Adipocyte (in vitro differentiated cells): ENCODE data around the gene DGKI.

Source experiments
- DNase-seq: peaks from one replicate; pipeline ENCODE4 v3.0.0-alpha.2; 2015; ENCODE audit warnings: low read depth
- H3K27me3 ChIP-seq: replicated peaks from 2 replicates; pipeline ENCODE4 v1.7.0; 2013; ENCODE audit warnings: mild to moderate bottlenecking, low read length, moderate library complexity; ENCODE audit not compliant: control insufficient read depth, insufficient read depth
- H3K36me3 ChIP-seq: 2 replicates; pipeline ENCODE4 v1.7.0; 2013; ENCODE audit warnings: low read length, mild to moderate bottlenecking, moderate library complexity; ENCODE audit not compliant: control insufficient read depth, insufficient read depth, severe bottlenecking
- H3K4me1 ChIP-seq: 2 replicates; pipeline ENCODE4 v1.7.0; 2013; ENCODE audit warnings: mild to moderate bottlenecking, low read length, moderate library complexity; ENCODE audit not compliant: control insufficient read depth, insufficient read depth
- H3K4me3 ChIP-seq: 2 replicates; pipeline ENCODE4 v1.7.0; 2013; ENCODE audit warnings: mild to moderate bottlenecking, low read length, moderate library complexity
- H3K9ac ChIP-seq: 2 replicates; pipeline ENCODE4 v1.7.0; 2013; ENCODE audit warnings: mild to moderate bottlenecking, low read length, moderate library complexity
- H3K9me3 ChIP-seq: 2 replicates; pipeline ENCODE4 v1.7.0; 2013; ENCODE audit warnings: mild to moderate bottlenecking, low read length, moderate library complexity; ENCODE audit not compliant: control insufficient read depth

The DGKI gene

DNA sequence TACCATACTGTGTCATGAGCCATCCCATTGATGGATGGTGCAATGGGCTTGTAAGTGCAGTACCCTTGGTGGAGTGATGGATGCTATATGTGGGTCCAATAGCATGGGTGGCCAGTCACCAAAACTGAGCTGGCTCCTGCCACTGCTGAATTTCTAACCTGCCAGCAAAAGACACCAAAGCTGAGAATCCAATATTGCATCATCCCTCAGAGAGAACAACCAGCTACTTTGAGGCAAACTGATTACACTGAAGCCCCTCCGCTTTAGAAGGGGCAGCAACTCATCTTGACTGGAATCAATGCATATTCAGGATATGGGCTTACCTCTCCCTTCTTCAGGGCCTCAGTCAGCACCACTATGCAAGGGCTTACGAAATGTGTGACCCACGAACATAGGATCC is 211.6 kb downstream of the DGKI start:
- Histone ChIP-seq H3K4me1 (no peaks in the 10 kb centered on the region), H3K36me3 (no peaks in the 10 kb centered on the region), H3K9ac (no peak overlapping the region), H3K4me3 (no peak overlapping the region), H3K9me3 (no peaks in the 10 kb centered on the region), H3K27me3 (no peaks in the 10 kb centered on the region)
- DNase-seq: no peak

DNA sequence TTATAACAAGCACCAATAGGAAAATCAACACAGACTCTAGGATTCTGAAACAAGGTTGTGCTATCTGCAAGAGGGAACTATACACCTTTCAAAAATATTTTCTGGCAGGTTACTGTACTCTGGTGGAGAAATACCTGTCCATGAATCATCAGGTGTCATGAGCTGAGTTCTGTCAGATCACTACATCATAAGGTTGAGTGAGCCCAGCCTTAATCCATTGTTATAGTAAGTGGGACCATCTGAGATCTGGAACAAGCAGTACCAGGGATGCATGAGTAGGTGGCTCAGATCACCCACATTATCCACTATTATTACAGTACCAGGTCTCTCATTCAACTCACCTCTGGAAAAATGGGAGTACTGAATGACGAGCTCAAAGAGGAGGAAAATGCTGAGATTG is 212.4 kb downstream of the DGKI start:
- Histone ChIP-seq H3K36me3 (no peaks in the 10 kb centered on the region), H3K27me3 (no peaks in the 10 kb centered on the region), H3K4me1 (no peaks in the 10 kb centered on the region), H3K9me3 (no peaks in the 10 kb centered on the region), H3K9ac (no peak overlapping the region), H3K4me3 (no peak overlapping the region)
- no peak for DNase-seq

DNA sequence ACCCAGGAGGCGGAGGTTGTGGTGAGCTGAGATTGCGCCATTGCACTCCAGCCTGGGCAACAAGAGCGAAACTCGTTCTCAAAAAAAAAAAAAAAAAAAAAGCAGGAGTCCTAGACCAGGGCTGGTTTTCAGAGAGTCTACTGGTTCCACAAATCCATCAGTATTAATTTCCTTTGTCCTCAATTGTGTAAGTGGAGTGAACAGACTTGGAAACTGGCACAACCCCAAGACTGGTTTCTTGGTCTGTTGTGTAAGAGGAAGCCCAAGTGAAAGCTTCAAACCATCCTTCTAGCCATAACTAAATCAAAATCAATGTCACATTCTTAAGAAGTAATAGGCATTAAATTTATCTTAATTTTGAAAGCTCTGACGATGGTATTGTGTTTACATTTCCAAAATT is 213.6 kb downstream of the DGKI start:
- H3K9ac ChIP-seq: no peak overlapping the region
- H3K4me1 ChIP-seq: no peaks in the 10 kb centered on the region
- no peak overlapping the region for H3K4me3 ChIP-seq
- DNase-seq: peak; percentile 52
- no peaks in the 10 kb centered on the region for H3K9me3 ChIP-seq
- H3K27me3 ChIP-seq: no peaks in the 10 kb centered on the region
- no peaks in the 10 kb centered on the region for H3K36me3 ChIP-seq

- Histone ChIP-seq H3K4me1 (no peaks in the 10 kb centered on the region), H3K9ac (no peak overlapping the region), H3K4me3 (no peak overlapping the region), H3K27me3 (no peaks in the 10 kb centered on the region), H3K36me3 (no peaks in the 10 kb centered on the region), H3K9me3 (no peaks in the 10 kb centered on the region)
- peak; percentile 14 for DNase-seq
These were observed 218.6 kb downstream of the DGKI start for GRCh38 chr7:137628216-137628615.

- Histone ChIP-seq H3K36me3 (peaks cover 3% of the 10 kb centered on the region), H3K9ac (no peak overlapping the region), H3K9me3 (no peaks in the 10 kb centered on the region), H3K4me3 (no peak overlapping the region), H3K4me1 (no peaks in the 10 kb centered on the region), H3K27me3 (no peaks in the 10 kb centered on the region)
- peak; percentile 81 for DNase-seq
These were observed 220.2 kb downstream of the DGKI start for GRCh38 chr7:137626469-137627067.

GRCh38 chr7:137625197-137625596 is 221.6 kb downstream of the DGKI start:
- Histone ChIP-seq H3K4me1 (no peaks in the 10 kb centered on the region), H3K4me3 (no peak overlapping the region), H3K9me3 (no peaks in the 10 kb centered on the region), H3K36me3 (peaks cover 3% of the 10 kb centered on the region), H3K9ac (no peak overlapping the region), H3K27me3 (no peaks in the 10 kb centered on the region)
- no peak for DNase-seq

GRCh38 chr7:137619181-137619580 is 227.6 kb downstream of the DGKI start:
- H3K4me1 ChIP-seq: no peaks in the 10 kb centered on the region
- H3K27me3 ChIP-seq: no peaks in the 10 kb centered on the region
- no peak for DNase-seq
- H3K36me3 ChIP-seq: peaks cover 6% of the 10 kb centered on the region
- H3K9me3 ChIP-seq: no peaks in the 10 kb centered on the region
- H3K4me3 ChIP-seq: no peak overlapping the region
- H3K9ac ChIP-seq: no peak overlapping the region

- Histone ChIP-seq H3K4me3 (no peak overlapping the region), H3K9me3 (no peaks in the 10 kb centered on the region), H3K27me3 (no peaks in the 10 kb centered on the region), H3K36me3 (peaks cover 6% of the 10 kb centered on the region), H3K9ac (no peak overlapping the region), H3K4me1 (no peaks in the 10 kb centered on the region)
- no peak for DNase-seq
These were observed 228.0 kb downstream of the DGKI start for GRCh38 chr7:137618748-137619147.

DNA sequence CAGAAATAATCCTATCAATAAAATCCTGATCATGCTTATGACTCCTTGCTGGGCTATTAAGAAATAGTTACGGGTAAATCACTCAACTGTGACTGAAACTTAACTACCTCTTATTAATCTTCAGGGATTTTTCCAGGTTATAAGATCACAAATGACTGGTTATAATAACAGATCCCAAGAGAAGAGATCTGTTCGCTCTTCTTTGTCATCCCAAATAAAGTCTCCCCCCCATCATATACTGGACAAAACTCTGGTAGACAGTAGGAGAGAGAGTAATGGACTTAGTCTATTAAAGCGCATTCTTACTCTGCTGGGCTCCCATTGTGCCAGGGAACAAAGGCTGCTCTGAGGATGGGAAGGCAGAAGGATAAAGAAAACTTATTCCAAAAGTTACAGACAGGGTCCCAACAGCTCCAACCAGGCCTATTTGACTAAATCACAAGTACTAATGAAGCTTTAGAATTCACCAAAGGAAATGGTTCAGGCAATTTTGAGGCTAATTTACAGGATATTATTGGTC is 233.7 kb downstream of the DGKI start:
- H3K36me3 ChIP-seq: peaks cover 3% of the 10 kb centered on the region
- H3K27me3 ChIP-seq: no peaks in the 10 kb centered on the region
- DNase-seq: no peak
- no peak overlapping the region for H3K4me3 ChIP-seq
- peaks cover 9% of the 10 kb centered on the region for H3K4me1 ChIP-seq
- H3K9ac ChIP-seq: no peak overlapping the region
- H3K9me3 ChIP-seq: no peaks in the 10 kb centered on the region

GRCh38 chr7:137611606-137612005 is 235.2 kb downstream of the DGKI start:
- Histone ChIP-seq H3K9me3 (no peaks in the 10 kb centered on the region), H3K27me3 (no peaks in the 10 kb centered on the region), H3K9ac (no peak overlapping the region), H3K4me1 (peaks cover 9% of the 10 kb centered on the region), H3K4me3 (no peak overlapping the region), H3K36me3 (no peaks in the 10 kb centered on the region)
- DNase-seq: peak; percentile 11

GRCh38 chr7:137609500-137609899 is 237.3 kb downstream of the DGKI start:
- no peak overlapping the region for H3K4me3 ChIP-seq
- H3K4me1 ChIP-seq: peaks cover 9% of the 10 kb centered on the region
- H3K9me3 ChIP-seq: no peaks in the 10 kb centered on the region
- no peaks in the 10 kb centered on the region for H3K36me3 ChIP-seq
- no peaks in the 10 kb centered on the region for H3K27me3 ChIP-seq
- no peak for DNase-seq
- H3K9ac ChIP-seq: no peak overlapping the region

DNA sequence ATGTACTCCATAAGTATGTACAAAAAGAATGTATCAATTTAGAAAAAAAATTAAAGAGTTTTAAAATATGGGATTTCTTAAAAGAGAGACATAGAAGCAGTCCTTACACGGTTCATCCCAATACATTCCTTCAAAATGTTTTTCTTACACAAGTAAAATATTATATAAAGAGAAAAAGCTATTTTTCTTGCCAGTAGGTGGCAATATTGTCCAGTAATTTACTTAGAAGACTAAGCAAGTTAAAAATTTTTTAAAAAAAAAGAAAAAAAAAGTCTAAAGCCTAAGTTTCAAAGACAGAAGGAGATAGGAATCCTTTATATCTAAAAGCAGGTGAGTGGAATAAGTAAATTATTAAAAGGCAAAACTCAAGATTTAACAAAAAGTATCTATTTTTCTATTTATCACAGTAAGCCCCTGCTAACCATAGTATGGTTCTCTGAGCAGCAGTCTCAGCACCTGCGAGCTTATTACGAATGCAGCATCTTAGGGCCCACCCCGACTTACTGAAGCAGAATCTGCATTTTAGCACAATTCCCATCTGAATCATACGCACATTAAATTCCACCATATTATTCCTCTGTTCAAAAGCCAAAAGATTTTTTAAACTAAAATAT is 240.6 kb downstream of the DGKI start:
- Histone ChIP-seq H3K9me3 (no peaks in the 10 kb centered on the region), H3K27me3 (no peaks in the 10 kb centered on the region), H3K36me3 (no peaks in the 10 kb centered on the region), H3K4me3 (no peak overlapping the region), H3K4me1 (peaks cover 3% of the 10 kb centered on the region), H3K9ac (no peak overlapping the region)
- peak; percentile 91 for DNase-seq
